Right atrium auricular region (tissue), 2 donors: ENCODE results near the gene GORAB. TPM values are rescaled to one million over a fixed set of nuclear protein-coding genes. Genes with fewer than 3 reads are reported as not detected.
A peak's percentile ranks its signal among the peaks of the same experiment; 100 is the strongest.

Source experiments
- DNase-seq: peaks from one replicate; pipeline ENCODE4 v3.0.0-alpha.2; 2019; ENCODE audit warnings: low spot score
- H3K27ac ChIP-seq, 2 donors: fragments of 200-600 bp; sonication (generic); 1 replicate in 1 of 2; 2 replicates in 1 of 2; pipeline ENCODE4 v1.5.1; 2016 to 2019
- H3K27me3 ChIP-seq, 2 donors: fragments of 200-600 bp; sonication (generic); one replicate each; pipeline versions ENCODE4 v1.5.1 to v1.6.0; 2017 to 2019
- H3K36me3 ChIP-seq: fragments of 200-600 bp; sonication (generic); one replicate; pipeline ENCODE4 v1.5.1; 2016
- H3K4me1 ChIP-seq, 2 donors: fragments of 200-600 bp; sonication (generic); one replicate each; pipeline versions ENCODE4 v1.5.1 to v1.6.0; 2017 to 2019
- H3K4me3 ChIP-seq, 2 donors: fragments of 200-600 bp; sonication (generic); 1 replicate in 1 of 2; 2 replicates in 1 of 2; pipeline ENCODE4 v1.5.1; 2017 to 2019; ENCODE audit warnings: mild to moderate bottlenecking in 1 of 2, moderate library complexity in 1 of 2
- H3K9me3 ChIP-seq, 2 donors: fragments of 200-600 bp; sonication (generic); one replicate each; pipeline ENCODE4 v1.5.1; 2019
- total RNA-seq, 2 donors: library from RNA; depleted of rRNA; stranded (reverse); fragments of >200 nt; gene quantifications; one replicate each; pipeline ENCODE4 v1.1.0, GENCODE V29; 2016
- TF ChIP-seq, protein P1 (sequence below), 2 donors: fragments of 200-600 bp; sonication (generic); IDR thresholded peaks; one replicate each; pipeline ENCODE4 v1.5.1; 2019; ENCODE audit warnings: antibody characterized with exemption in 2 of 2

Gene GORAB
- total RNA-seq, 2 donors from 2014 or later, result 4.9 to 9.2 TPM

- no peaks in the 10 kb centered on the region for H3K9me3 ChIP-seq
- no peaks in the 10 kb centered on the region for H3K27me3 ChIP-seq
- peaks cover 45% of the 10 kb centered on the region for H3K36me3 ChIP-seq
- H3K4me1 ChIP-seq, result peaks cover 0 to 25% of the 10 kb centered on the region in 2 donors
- TF ChIP-seq, protein P1, sequence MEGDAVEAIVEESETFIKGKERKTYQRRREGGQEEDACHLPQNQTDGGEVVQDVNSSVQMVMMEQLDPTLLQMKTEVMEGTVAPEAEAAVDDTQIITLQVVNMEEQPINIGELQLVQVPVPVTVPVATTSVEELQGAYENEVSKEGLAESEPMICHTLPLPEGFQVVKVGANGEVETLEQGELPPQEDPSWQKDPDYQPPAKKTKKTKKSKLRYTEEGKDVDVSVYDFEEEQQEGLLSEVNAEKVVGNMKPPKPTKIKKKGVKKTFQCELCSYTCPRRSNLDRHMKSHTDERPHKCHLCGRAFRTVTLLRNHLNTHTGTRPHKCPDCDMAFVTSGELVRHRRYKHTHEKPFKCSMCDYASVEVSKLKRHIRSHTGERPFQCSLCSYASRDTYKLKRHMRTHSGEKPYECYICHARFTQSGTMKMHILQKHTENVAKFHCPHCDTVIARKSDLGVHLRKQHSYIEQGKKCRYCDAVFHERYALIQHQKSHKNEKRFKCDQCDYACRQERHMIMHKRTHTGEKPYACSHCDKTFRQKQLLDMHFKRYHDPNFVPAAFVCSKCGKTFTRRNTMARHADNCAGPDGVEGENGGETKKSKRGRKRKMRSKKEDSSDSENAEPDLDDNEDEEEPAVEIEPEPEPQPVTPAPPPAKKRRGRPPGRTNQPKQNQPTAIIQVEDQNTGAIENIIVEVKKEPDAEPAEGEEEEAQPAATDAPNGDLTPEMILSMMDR (IDR thresholded peaks at IDR 0.05), result no peak
- H3K4me3 ChIP-seq, result no peak overlapping the region
- H3K27ac ChIP-seq, result peak overlapping the region in 1 of 2 donors; percentile 76
- no peak for DNase-seq
These were observed 6.7 kb downstream of the GORAB start for GRCh38 chr1:170538687-170539086.

DNA sequence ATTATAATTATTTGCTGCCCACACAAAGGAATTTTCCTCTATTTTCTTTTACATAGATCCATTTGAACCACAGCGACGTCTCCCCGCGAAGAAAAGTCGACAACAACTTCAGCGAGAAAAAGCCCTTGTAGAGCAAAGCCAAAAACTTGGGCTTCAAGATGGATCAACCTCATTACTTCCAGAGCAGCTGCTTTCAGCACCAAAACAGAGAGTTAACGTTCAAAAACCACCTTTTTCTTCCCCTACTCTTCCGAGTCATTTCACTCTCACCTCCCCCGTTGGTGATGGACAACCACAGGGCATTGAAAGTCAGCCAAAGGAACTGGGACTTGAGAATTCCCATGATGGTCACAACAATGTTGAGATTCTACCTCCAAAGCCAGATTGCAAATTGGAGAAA, 7.2 kb downstream of the GORAB start:
- peaks cover 0 to 25% of the 10 kb centered on the region in 2 donors for H3K4me1 ChIP-seq
- no peak overlapping the region for H3K4me3 ChIP-seq
- TF ChIP-seq, protein P1 (IDR thresholded peaks at IDR 0.05), result no peak
- H3K27me3 ChIP-seq, result no peaks in the 10 kb centered on the region
- no peaks in the 10 kb centered on the region for H3K9me3 ChIP-seq
- H3K27ac ChIP-seq, result peak overlapping the region in 1 of 2 donors; percentile 76
- H3K36me3 ChIP-seq, result peaks cover 47% of the 10 kb centered on the region
- no peak for DNase-seq

- peaks cover 87% of the 10 kb centered on the region for H3K36me3 ChIP-seq
- no peak for DNase-seq
These were observed 12.7 kb downstream of the GORAB start for GRCh38 chr1:170544624-170545023.

DNA sequence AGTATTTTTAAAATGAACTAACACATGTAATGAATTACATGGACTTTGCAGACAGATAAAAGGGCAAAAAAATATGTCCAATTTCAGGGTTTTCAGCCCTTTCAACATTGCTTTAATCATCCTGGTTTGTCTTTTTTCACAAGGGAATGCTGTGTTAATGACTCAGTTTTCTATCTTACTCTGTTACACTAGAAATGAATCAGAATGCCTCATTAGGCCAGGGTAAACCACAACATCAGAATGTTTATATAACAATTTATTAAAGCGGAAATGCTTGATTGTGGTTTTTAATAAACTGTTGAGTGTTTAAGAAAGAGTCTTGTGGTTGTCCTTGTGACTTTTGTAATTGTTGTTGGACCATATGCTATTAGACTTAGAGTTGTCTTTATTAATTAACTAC, 13.5 kb downstream of the GORAB start:
- TF ChIP-seq, protein P1 (IDR thresholded peaks at IDR 0.05), result no peak
- peaks cover 87% of the 10 kb centered on the region for H3K36me3 ChIP-seq
- no peaks in the 10 kb centered on the region for H3K4me1 ChIP-seq
- H3K27me3 ChIP-seq, result no peaks in the 10 kb centered on the region
- no peak overlapping the region for H3K4me3 ChIP-seq
- no peaks in the 10 kb centered on the region for H3K9me3 ChIP-seq
- no peak for DNase-seq
- no peak overlapping the region for H3K27ac ChIP-seq

More at GRCh38 chr1:170544624-170545023, 12.7 kb downstream of the GORAB start:
- Histone ChIP-seq H3K4me1 (no peaks in the 10 kb centered on the region), H3K27ac (no peak overlapping the region), H3K9me3 (no peaks in the 10 kb centered on the region), H3K4me3 (no peak overlapping the region), H3K27me3 (no peaks in the 10 kb centered on the region)
- TF ChIP-seq, protein P1 (IDR thresholded peaks at IDR 0.05), result no peak

GRCh38 chr1:170547255-170547654, 15.3 kb downstream of the GORAB start:
- TF ChIP-seq, protein P1 (IDR thresholded peaks at IDR 0.05), result no peak
- no peak overlapping the region for H3K27ac ChIP-seq
- H3K27me3 ChIP-seq, result no peaks in the 10 kb centered on the region
- peaks cover 87% of the 10 kb centered on the region for H3K36me3 ChIP-seq
- H3K9me3 ChIP-seq, result no peaks in the 10 kb centered on the region
- DNase-seq, result no peak
- no peaks in the 10 kb centered on the region for H3K4me1 ChIP-seq
- H3K4me3 ChIP-seq, result no peak overlapping the region

GRCh38 chr1:170548497-170548896, 16.5 kb downstream of the GORAB start:
- H3K4me1 ChIP-seq, result no peaks in the 10 kb centered on the region
- TF ChIP-seq, protein P1 (IDR thresholded peaks at IDR 0.05), result no peak
- DNase-seq, result no peak
- H3K27me3 ChIP-seq, result no peaks in the 10 kb centered on the region
- H3K9me3 ChIP-seq, result no peaks in the 10 kb centered on the region
- peaks cover 82% of the 10 kb centered on the region for H3K36me3 ChIP-seq
- H3K4me3 ChIP-seq, result no peak overlapping the region
- H3K27ac ChIP-seq, result no peak overlapping the region
